Breast epithelium (tissue), 3 donors: ENCODE results near the gene HNRNPUL2.

ENCODE experiments used
- CTCF ChIP-seq, 3 donors: fragments of 450-650 bp; IDR thresholded peaks; one replicate each; pipeline ENCODE4 v1.5.1; 2016 to 2017; ENCODE audit warnings: antibody characterized with exemption in 3 of 3, mild to moderate bottlenecking in 3 of 3, moderate library complexity in 3 of 3
- POLR2A ChIP-seq: fragments of 450-650 bp; IDR thresholded peaks from one replicate; pipeline ENCODE4 v1.6.1; 2016; ENCODE audit warnings: antibody characterized with exemption, mild to moderate bottlenecking, moderate library complexity
- POLR2AphosphoS5 ChIP-seq, 3 donors: sonication (generic); formaldehyde crosslinking; IDR thresholded peaks; one replicate each; pipeline ENCODE4 v1.6.1; 2017; ENCODE audit warnings: antibody characterized with exemption in 3 of 3

GRCh38 chr11:62752177-62752785, 25.0 kb upstream of the HNRNPUL2 start:
- no peak for TF ChIP-seq POLR2A
- TF ChIP-seq CTCF (IDR thresholded peaks at IDR 0.05) = no peak
- no peak for TF ChIP-seq POLR2AphosphoS5 (IDR thresholded peaks at IDR 0.05)
